ENCODE results near the gene KRTAP10-10. TPM values are rescaled to one million over a fixed set of nuclear protein-coding genes. Genes with fewer than 3 reads are reported as not detected.

KRTAP10-10 gene
- total and polyA plus RNA-seq, 9 of the 15 experiments (the other 6 are each of a cell fraction or from before 2014, with no cell fraction given): not detected

- TF ChIP-seq ZFPM2 (CRISPR knock-in tag; IDR thresholded peaks at IDR 0.05) (peak; percentile 43; the same call in 1 of the 2 replicates), STAT6 (CRISPR knock-in tag; IDR thresholded peaks at IDR 0.05) (no peak), SMARCE1 (IDR thresholded peaks at IDR 0.05) (peak; percentile 87), IFI16 (CRISPR knock-in tag; IDR thresholded peaks at IDR 0.05) (no peak), RREB1 (CRISPR knock-in tag; IDR thresholded peaks at IDR 0.05) (no peak), LEF1 (IDR thresholded peaks at IDR 0.05) (peak; percentile 98), ZNF318 (IDR thresholded peaks at IDR 0.05; ENCODE audit: borderline replicate concordance in 1 of 2, low read depth in 1 of 2) (peak in 1 of 2 experiments; percentile 44; a peak in 1 of 4 replicates), ATF4 (CRISPR knock-in tag; IDR thresholded peaks at IDR 0.05) (no peak), BCOR (IDR thresholded peaks at IDR 0.05) (peak; percentile 81)
Measured at GRCh38 chr21:44593598-44594405, 43.4 kb upstream of the KRTAP10-10 start (continued).

Measured in K562 (cell line).